H1 (cell line): ENCODE results near the gene ABHD1. TPM values are rescaled to one million over a fixed set of nuclear protein-coding genes. Genes with fewer than 3 reads are reported as not detected.

Experiments
- ASH2L ChIP-seq: fragments of 200-600, 300-600 bp; sonication (generic); IDR thresholded peaks from one replicate; pipeline ENCODE4 v1.7.1; 2017; ENCODE audit warnings: low read length
- BACH1 ChIP-seq: IDR thresholded peaks from 2 replicates; pipeline ENCODE4 v1.6.1; 2012; ENCODE audit warnings: low read length, improper control_type of control experiment
- SIN3A ChIP-seq, 2 experiments: IDR thresholded peaks in 1 of 2; conservative IDR thresholded peaks in 1 of 2; 2 replicates each; pipeline ENCODE4 v1.6.1; 2011 to 2012; ENCODE audit warnings: low read length in 2 of 2, improper control_type of control experiment in 1 of 2, low read depth in 1 of 2, mild to moderate bottlenecking in 1 of 2
- SP2 ChIP-seq: IDR thresholded peaks from 2 replicates; pipeline ENCODE4 v1.6.1; 2012; ENCODE audit warnings: mild to moderate bottlenecking, low read length, inconsistent platforms
- polyA plus RNA-seq, 7 experiments: library from polyadenylated mRNA; depleted of rRNA in 3 of 7; stranded (reverse) in 5 of 7; unstranded in 2 of 7; fragments of >200 nt in 5 of 7; fragments of 200-250 nt in 2 of 7; gene quantifications; 1 replicate in 5 of 7; 2 replicates in 1 of 7; 4 replicates in 1 of 7; pipeline versions ENCODE4 v1.2.1 to v1.2.3, GENCODE V29; 2011 to 2013; ENCODE audit warnings: missing spikeins in 2 of 7, mixed read lengths in 2 of 7
- total RNA-seq: library from RNA; stranded (reverse); fragmentation: NEBNext Ultra II Directional; extraction: Animal tissue kit (Norgen Biotek cat#: 25700); gene quantifications from 2 replicates; pipeline ENCODE4 v1.2.1, GENCODE V29; 2021
- TF ChIP-seq, protein P1 (sequence below): IDR thresholded peaks from 2 replicates; pipeline ENCODE4 v1.6.1; 2012; ENCODE audit warnings: inconsistent platforms

Gene ABHD1
- total and polyA plus RNA-seq, 2 of the 8 experiments (the other 6 are each of a cell fraction or from before 2014, with no cell fraction given): 0.20 to 1.1 TPM

- TF ChIP-seq, protein P1, sequence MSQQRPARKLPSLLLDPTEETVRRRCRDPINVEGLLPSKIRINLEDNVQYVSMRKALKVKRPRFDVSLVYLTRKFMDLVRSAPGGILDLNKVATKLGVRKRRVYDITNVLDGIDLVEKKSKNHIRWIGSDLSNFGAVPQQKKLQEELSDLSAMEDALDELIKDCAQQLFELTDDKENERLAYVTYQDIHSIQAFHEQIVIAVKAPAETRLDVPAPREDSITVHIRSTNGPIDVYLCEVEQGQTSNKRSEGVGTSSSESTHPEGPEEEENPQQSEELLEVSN: no peak
- no peak for TF ChIP-seq SP2
- TF ChIP-seq BACH1: no peak
- no peak for TF ChIP-seq ASH2L
- TF ChIP-seq SIN3A (conservative IDR thresholded peaks at IDR 0.05 in 1 of 2, IDR thresholded peaks at IDR 0.05 in 1 of 2; ENCODE audit: low read depth in 1 of 2, low read length in 2 of 2): no peak
These were observed 47.3 kb upstream of the ABHD1 start (continued) for GRCh38 chr2:27076323-27076722.
